NCI-H2081 treated with DMSO at 0.1 percent for 48 hours (cell line): ENCODE data around the gene TSPAN32.

Experiments used
- DNase-seq: peaks from one replicate; lab custom pipeline; 2025; lab: John Stamatoyannopoulos, UW

The TSPAN32 gene

DNA sequence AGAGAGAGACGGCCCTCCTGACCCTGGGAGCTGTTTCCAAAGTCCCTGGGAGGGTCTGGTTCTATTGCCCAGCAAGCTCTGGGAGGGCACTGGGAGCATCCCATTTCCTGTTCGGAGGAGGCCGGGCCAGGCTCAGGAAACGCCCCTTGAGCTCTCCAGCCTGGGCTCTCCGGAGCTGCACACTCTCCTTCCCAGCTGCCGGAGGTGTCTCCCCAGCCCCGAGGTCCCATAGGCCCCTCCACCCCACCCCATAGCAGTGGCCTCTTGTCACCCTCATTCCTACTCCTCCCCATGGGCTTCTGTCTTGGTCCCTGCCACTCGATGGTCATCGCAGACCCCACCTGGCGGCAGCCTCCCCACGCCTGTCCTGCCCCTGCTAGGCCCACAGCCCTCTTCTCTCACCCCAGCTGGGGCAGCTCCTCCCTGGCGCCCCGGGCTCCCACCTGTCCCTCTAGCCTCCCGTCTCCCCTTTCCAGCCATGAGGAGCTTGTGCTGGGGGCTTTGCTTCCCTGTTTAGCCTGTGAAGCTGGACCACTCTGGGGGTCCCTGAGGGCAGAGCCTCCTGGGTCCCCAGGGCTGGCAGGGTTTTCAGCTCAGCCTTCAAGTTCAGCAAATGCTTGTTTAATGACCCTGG, 2.8 kb downstream of the TSPAN32 start:
- DNase-seq, result no peak

GRCh38 chr11:2305140-2305778, 3.4 kb downstream of the TSPAN32 start:
- DNase-seq, result no peak

GRCh38 chr11:2305788-2306451, 4.1 kb downstream of the TSPAN32 start:
- no peak for DNase-seq

DNA sequence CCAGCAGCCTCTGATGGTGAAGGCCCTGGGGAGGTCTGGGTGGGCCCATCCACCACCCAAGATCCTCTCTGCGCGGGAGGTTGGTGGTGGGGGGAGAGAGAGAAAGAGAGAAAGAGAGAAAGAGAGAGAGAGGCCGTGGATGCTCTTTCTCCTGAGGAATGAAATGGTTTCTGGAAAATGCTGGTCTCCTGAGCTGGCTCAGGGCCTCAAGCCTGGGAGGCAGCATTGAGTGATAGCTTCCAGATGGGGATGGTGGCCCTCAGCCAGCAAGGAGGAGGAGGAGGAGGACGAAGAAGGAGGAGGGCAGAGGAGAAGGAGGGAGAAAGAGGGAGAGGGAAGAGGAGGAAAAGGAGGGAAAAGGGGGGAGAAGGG, 4.6 kb downstream of the TSPAN32 start:
- DNase-seq, result no peak

DNA sequence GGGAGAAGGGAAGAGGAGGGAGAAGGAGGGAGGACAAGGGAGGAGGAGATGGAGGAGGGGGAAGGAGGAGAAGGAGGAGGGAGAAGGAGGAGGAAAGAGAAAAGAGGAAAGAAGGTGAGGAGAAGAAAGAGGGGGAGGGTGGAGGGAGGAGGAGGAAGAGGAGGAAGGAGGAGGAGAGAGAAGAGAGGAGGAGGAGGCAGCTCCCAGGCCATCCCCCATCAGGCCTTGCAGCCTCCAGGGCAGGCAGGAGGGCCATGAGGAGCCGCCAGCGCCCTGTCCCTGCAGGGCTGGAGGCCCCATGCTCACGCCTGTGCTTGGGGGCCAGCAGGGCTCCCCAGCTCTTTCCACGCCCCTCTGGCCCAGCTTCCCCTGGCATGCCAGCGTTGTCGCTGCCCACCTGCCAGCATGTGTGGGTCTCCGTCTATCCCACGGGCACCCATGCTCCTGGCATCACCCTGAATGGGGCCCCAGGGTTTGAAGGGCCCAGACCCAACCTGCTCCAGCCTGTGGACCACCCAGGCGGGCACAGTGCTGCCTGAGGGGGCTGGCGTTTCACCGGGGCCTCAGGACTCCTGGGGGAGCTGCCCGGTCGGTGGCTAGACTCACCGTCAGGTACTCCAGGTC, 5.2 kb downstream of the TSPAN32 start:
- DNase-seq, result no peak

GRCh38 chr11:2307501-2308331, 5.9 kb downstream of the TSPAN32 start:
- no peak for DNase-seq

DNA sequence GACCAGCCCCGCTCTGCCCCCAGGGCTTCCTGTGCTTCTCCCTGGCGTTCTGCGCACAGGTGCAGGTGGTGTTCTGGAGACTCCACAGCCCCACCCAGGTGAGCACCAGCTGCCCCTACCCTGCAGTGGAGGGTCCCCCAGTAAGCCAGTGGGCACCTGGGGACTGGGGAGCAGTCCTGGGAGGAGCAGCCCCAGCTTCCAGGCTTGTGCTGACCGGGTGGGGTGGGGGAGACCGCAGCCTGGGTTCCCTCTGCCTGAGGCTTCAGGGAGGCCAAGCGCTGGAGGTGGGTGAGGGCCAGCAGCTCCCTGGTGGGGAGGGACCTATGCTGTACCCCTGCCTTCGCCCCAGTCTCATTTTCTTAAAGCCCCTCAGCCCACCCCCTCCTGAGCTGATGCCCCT, 6.9 kb downstream of the TSPAN32 start:
- DNase-seq, result no peak

DNA sequence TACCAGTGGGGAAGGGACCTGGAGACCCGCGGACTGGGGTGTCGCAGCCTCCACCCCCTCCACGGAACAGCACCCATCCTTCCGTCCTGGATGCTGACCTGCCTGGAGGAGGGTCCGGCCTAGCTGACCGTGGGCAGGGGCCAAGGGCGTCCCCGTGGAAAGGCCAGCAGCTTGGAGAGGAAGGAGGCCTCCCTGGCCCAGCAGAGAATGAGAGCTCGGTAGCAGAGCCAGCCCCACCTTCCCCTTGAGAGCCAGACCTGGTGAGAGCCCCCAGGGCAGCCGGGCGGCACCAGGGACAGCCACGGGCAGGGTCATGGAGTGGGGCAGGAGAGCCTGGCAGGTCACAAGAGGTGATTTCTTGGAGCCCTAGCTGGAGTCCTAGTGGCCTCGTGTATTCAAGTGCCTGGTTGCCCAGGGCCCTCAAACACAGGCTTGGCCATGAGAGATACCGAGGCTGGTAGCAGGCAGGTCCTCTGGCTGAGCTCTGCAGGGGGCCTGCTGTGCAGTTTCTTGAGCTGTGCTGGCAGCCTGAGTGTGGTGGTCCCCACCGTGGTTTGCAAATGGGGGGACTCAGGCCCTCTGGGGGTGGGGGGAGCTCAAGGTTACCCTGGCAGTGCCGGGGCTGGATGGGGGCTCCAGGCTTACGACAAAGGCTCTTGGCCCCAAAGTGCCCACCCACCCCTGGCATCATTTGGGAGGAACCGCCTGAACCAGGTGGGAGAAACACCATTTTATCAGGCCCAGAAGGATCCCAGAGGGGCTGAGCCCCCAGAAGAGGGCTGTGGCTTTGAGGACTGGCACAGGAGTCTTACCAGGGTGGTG, 7.6 kb downstream of the TSPAN32 start:
- DNase-seq, result no peak

GRCh38 chr11:2310073-2310785, 8.4 kb downstream of the TSPAN32 start:
- no peak for DNase-seq

GRCh38 chr11:2310786-2311352, 9.1 kb downstream of the TSPAN32 start:
- no peak for DNase-seq

GRCh38 chr11:2311353-2312133, 9.7 kb downstream of the TSPAN32 start:
- DNase-seq, result no peak

DNA sequence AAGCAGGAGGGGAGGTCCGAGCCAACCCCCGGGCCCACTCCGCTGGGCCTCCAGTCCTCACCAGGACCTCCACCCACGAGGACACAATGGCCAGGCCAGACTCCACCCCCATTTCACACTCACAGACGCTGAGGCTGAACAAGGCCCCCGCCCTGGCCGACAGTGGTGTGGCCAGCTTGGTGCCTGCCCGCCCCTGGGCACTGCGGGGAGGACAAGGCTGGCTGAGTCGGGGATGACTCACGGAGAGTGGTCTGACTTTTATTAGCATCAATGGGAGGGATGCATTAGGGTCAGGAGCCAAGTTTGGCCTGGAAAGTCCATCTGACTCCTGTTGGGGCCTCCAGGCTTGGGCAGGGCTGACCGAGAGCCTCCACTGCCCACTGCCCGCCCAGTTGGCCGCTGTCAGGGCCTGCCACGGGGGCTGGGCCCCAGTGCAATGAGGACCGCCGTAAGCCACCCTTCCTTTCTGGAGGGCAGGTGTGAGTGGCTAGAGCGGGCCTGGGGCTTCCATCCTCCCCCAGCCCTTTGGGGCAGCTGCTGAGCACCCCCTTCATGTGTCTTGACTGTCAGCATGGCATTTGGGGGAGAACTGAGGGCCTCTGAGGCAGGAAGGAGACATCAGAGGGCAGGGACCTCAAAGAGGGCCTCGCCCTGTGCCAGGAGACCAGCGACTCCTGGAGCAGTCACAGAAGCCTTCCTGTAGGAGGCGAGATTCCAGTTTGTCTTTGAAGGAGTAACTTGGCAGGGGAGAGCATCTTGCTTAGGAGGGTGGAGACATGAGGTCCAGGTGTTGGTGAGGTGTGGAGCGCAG, 10.6 kb downstream of the TSPAN32 start:
- no peak for DNase-seq

- no peak for DNase-seq
These were observed 11.5 kb downstream of the TSPAN32 start for GRCh38 chr11:2313051-2313951.

DNA sequence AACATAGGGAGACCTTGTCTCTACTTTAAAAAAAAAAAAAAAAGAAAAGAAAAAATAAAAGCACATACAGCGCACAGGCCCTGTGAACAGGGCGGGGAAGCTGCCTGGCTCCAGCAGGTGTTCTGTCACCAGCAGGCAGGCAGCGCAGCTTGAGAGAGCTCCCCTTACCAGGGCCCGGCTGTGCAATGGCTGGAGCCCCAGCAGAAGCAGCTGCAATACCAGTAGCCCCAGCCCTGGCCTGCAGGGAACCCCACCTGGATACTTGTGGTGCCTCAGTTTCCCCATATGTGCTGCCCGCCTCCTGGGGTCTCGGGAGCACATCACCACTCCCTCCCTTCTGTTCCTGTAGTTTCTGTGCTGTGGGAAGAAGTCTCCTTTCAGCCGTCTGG, 12.3 kb downstream of the TSPAN32 start:
- no peak for DNase-seq

DNA sequence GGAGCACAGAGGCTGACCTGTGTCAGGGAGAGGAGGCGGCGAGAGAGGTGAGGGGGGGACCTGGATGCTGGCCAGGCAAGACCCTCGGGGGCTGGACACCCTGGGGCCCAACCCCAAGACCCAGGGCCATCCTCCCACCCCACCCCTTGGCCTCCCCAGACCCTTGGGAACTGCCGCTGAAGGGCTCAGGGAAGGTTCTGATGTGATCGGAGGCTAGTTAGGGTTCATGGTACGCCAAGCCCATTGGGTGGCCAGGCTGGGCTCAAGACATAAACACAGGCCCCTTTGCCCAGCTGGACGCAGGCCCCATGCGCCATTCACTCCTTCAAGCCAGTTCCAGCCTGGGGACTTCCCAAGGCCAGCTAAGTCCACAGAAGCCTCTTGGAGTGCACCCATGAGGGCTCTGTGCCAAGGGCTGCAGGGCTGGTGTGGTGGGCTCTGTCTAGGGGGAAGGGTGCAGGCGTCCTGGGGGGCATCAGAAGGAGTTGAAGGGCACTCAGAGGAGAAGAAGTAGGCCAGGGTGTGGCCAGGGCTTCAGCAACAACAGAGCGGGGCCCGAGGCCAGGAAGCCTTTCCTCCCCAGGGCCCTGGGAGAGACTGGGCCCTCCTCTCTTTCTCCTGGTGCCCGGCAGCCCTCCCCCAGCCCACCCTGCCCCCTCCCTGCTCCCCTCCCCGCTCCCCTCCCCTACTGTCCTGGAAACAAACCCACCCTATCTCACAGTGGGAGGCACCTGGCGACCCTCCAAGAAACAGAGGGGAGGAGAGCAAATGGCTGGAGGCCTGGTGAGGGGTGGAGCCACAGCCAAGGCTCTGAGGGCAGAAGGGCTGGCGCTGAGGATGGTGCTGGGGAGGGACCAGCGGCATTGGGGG, 12.9 kb downstream of the TSPAN32 start:
- no peak for DNase-seq

- DNase-seq, result no peak
These were observed 13.8 kb downstream of the TSPAN32 start for GRCh38 chr11:2315395-2316168.
